H1 (cell line): ENCODE measurements around the gene CYSRT1. TPM values are rescaled to one million over a fixed set of nuclear protein-coding genes. Genes with fewer than 3 reads are reported as not detected.

Source experiments
- BACH1 ChIP-seq: IDR thresholded peaks from 2 replicates; pipeline ENCODE4 v1.6.1; 2012; ENCODE audit warnings: low read length, improper control_type of control experiment
- SP4 ChIP-seq: IDR thresholded peaks from 2 replicates; pipeline ENCODE4 v1.6.1; 2012; ENCODE audit warnings: low read length, inconsistent platforms
- polyA plus RNA-seq, 7 experiments: library from polyadenylated mRNA; depleted of rRNA in 3 of 7; stranded (reverse) in 5 of 7; unstranded in 2 of 7; fragments of >200 nt in 5 of 7; fragments of 200-250 nt in 2 of 7; gene quantifications; 1 replicate in 5 of 7; 2 replicates in 1 of 7; 4 replicates in 1 of 7; pipeline versions ENCODE4 v1.2.1 to v1.2.3, GENCODE V29; 2011 to 2013; ENCODE audit warnings: missing spikeins in 2 of 7, mixed read lengths in 2 of 7
- total RNA-seq: library from RNA; stranded (reverse); fragmentation: NEBNext Ultra II Directional; extraction: Animal tissue kit (Norgen Biotek cat#: 25700); gene quantifications from 2 replicates; pipeline ENCODE4 v1.2.1, GENCODE V29; 2021

Gene CYSRT1
- total and polyA plus RNA-seq, 2 of the 8 experiments (the other 6 are each of a cell fraction or from before 2014, with no cell fraction given): 1.0 to 6.5 TPM

GRCh38 chr9:137179761-137180160 lies 45.2 kb upstream of the CYSRT1 start (continued):
- TF ChIP-seq BACH1 (no peak), SP4 (no peak)
